GM18507 (cell line): ENCODE results near the gene APBB2.
"Not testable (repeated sequence)": the region's sequence is repeated elsewhere in the genome, so short reads cannot be mapped to it uniquely, and the experiment has no call there.

Source experiments
- DNase-seq: peaks from one replicate; pipeline ENCODE4 v3.0.0; 2011; ENCODE audit warnings: low read depth; ENCODE audit not compliant: insufficient read length; ENCODE audit errors: extremely low spot score
- FAIRE-seq: peaks from 2 replicates; lab custom pipeline; 2011; peaks lifted over from hg19 to GRCh38; lab: Jason Lieb, UNC

Gene APBB2

DNA sequence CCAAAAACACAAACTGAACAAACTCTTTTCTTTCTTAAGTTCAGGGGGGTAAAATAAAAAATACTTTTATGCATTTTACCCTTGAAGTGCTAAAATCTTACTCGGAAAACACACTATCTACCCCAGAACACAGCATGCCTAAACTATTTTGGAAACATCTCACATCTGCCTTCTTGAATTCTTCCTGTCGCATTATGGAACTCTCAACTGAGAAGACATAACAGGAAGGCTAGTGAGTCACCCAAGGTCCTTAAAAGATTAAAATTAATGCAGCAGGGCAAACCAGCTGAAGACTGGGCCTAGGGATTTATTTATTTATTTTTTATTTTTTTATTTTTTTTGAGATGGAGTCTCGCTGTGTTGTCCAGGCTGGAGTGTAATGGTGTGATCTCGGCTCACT, 208.2 kb downstream of the APBB2 start:
- no peak for DNase-seq
- FAIRE-seq, result no peak

DNA sequence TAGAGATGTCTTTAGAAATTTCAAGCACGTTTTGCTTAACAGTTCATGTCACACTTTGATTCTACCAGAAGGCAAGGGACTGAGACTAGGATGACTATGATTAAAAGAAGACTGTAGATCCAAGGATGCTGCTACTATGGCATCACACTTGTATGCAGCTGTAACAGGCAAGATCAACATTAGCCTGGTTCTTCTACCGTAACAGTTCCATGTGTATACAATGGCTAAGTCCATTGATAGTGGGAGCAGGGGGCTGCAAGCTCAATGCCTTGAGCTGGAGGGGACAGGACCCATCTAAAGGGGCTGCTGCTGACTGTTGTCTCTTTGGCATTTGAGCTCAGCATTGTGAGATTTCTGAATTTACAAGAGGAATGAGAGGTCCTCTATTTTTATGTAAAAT, 212.0 kb downstream of the APBB2 start:
- DNase-seq (no peak), FAIRE-seq (no peak)

DNA sequence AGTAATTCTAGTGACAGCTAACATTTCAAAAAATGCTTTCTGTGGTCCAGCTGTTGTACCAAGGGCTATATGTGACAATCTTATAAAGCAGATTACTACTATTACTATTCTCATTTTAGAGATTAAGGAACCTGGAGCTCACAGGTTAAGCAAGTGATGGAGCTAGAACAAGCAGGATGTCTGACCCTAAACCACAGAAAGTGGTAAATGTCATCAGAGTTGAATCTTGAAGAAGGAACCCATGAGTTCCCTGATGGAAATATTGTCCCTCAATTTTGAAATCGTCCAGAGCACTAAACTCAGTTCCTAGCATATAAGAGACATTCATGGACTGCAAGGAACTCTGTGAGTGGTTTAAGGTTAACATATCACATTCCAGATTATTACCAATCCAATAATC, 214.0 kb downstream of the APBB2 start:
- DNase-seq, result no peak
- FAIRE-seq, result no peak

DNA sequence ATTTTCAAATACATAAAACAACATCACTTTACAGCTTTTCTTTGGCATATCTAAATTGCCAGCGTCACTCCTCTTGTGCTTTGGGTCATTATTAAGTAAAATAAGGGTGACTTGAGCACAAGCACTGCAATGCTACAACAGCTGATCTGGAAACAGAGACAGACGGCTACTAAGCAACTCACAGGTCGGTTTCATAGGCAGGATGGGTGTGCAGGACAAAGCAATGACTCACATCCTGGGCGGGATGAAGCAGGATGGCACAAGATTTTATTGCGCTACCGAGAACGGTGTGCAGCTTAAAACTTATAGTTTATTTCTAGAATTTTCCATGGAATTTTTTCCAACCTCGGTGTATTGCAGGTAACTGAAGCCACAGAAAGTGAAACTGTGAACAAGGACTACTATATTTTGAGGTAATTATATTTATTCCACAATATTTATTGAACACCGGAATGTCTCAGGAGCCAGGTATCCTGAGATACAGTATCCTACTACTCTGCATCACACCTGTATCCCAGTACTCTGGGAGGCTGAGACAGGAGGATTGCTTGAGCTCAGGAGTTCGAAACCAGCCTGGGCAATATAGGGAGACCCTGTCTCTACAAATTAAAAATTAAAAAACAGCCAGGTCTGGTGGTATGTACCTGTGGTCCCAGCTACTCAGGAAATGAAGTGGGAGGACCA, 215.5 kb downstream of the APBB2 start:
- FAIRE-seq (no peak), DNase-seq (no peak)

DNA sequence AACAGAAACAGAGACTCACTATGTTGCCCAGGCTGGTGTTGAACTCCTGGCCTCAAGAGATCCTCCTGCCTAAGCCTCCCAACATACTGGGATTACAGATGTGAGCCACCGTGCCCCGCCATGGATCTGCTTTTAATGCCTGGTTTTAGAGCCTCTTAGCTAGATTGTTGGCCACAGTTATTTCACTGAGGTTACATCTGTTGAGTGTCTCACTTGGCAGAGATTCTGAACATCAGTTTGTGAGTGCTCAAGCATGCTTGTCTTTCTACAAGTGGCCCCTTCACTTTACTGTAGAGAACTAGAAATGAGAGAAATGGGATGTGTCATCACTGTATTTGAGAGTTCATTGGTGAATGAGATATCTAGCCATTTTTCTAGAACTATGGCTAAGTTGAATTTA, 218.5 kb downstream of the APBB2 start:
- DNase-seq (no peak), FAIRE-seq (peak; percentile 15)

DNA sequence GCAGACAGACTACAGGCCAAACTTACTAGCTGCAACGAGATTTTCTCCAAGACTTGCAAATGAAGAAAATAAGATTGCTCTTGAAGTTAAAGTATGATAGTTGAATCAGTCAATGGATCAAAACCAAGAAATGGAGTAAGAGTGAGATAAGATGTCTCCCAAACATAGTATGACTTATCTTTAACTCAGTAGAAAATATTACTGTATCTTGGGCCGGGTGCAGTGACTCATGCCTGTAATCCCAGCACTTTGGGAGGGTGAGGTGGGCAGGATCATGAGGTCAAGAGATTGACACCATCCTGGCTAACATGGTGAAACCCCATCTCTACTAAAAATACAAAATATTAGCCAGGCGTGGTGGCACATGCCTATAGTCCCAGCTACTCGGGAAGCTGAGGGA, 220.0 kb downstream of the APBB2 start:
- not testable (repeated sequence) for FAIRE-seq, DNase-seq

DNA sequence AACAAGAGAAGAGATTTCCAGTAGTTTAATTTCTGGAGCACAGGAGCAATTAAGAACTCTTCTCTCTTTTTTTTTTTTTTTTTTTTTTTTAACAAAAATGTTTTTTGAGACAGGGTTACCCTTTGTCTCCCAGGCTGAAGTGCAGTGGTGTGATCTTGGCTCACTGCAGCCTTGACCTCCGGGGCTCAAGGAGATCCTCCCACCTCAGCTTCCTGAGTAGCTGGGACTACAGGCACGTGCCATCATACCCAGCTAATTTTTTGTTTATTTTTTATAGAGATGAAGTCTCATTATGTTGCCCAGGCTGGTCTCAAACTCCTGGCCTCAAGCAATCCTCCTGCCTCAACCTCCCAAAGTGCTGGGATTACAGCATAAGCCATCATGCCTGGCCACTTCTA, 221.0 kb downstream of the APBB2 start:
- FAIRE-seq, result not testable (repeated sequence)

DNA sequence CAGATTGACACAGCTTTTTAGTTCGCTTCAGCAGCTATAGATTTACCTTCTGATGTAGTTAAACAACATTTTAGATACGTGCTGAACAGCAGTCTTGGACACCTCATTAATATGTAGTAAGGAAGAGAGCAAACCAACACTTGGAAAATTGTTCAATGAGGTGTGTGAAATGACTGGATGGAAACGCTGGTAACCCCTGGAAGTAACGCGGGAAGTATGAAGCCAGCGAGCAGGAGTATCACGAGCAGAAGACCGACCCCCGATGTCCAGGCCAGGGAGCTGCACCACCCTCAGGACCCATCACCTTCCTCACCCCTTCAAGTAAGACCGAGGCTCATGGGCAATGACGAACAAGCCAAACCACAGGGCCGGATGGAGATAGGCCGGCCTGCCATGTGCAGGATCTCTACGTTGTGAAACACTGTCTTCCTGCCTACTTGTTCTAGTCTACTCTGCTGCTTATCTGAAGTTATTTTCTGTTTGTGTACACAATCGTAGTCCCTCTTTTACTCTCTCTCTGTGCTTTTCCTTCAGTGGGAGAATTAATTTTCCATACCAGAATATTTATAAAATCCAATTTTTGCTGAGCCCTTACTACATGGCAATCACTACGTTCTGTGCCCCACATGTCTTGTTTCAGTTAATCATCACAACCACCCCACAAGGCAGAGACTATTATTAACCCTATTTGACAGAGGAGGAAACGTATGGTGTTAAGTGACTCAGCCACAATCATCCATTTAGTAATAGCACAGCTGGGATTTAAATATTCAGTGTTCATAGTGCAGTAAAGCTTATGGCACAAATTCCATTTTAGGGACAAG, 221.7 kb downstream of the APBB2 start:
- FAIRE-seq (peak; percentile 92), DNase-seq (no peak)

More for the DNA sequence above, 221.0 kb downstream of the APBB2 start:
- DNase-seq, result not testable (repeated sequence)

DNA sequence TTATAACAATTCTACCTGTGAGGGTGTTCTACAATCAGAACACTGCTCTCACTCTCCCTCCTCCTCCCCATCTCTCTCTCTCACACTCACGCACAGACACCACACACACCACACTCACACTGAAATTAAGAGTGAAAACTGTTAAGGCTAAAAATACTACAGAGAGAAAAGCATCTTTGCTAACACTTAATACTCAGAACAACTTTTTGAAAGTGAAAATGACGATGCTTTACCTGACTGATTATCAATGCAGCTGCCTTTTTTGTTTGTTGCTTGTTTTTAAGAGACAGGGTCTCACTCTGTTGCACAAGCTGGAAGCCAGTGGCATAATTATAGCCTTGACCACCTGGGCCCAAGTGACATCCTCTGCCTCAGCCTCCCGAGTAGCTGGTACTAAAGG, 222.4 kb downstream of the APBB2 start:
- FAIRE-seq (no peak), DNase-seq (no peak)

DNA sequence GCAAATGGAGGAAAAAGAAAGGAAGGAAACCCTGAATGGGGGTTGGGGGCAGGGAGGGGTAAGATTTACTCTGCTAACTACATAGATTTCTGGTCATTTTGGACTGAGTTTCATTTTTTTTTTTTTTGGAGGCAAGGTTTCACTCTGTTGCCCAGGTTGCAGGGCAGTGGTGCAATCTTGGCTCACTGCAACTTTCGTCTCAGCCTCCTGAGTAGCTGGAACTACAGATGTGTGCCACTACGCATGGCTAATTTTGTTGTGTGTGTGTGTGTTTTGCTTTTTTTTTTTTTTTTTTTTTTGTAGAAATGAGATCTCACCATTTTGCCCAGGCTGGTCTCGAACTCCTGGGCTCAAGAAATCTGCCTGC, 223.5 kb downstream of the APBB2 start:
- FAIRE-seq, result no peak
- DNase-seq, result no peak

DNA sequence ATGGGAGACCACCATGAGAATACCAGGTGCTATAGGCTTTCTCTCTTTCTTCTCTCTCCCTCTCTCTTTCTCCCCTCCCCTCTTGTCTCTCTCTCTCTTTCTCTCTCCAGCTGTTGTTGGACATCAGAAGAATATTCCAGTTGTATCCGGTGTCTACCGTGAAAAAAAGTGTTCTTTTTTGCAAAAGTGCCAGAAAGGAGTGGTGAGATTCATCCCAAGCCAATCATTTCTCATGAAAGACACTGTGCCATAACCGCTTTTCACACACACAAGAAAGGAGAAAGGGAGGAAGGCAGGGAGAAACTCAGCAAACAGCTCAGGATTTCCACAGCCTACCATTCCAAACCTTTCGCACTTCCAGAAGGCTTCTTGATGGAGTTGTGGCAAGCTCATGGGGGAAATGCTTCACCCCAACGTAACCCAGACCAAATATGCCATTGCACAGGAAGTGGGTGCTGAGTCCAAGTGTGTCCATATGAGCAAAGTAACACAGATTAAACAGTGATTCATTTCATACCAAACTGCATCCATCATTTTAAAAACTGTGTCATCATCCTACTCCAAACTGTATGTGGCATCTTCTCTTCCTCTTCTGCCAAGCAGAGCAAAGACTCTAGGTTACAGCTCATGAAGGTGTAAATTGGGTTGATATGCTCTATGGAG, 224.0 kb downstream of the APBB2 start:
- FAIRE-seq (peak; percentile 73), DNase-seq (no peak)

DNA sequence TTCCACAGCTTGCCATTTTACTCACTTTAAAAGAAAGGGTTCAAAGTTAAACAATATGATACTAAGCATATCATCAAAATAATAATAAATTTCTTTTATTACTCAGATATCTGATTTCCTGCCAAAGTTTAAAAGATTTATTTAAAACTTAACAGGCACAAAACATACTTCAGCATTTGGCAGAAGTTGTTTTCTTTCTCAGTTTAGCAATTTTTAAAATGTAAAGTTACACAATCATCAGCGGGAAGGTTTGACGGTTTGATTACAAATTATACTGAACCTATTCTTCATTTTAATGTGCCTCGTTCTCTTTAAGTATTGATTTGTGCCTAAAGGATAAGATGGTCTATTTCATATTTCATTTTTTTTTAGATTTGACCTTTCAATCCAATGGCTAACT, 227.2 kb downstream of the APBB2 start:
- DNase-seq, result no peak
- no peak for FAIRE-seq

DNA sequence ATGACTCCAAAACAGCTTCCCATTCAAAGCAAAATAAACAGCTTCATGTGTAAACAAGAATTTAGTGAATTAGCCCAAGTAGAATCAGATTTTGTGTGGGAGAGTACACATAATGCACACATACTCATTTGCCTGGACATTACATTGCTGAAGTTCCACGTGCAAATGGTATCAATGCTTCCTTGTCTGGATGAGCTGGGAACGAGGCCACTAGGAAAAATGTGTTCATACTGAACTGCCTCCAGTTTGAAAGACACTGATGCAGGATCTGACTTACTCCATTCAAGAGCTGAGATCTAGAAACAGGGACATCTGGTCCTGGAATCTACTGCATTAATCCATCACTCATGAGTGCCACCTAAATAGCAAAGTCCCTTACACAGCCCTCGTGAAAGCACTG, 228.0 kb downstream of the APBB2 start:
- DNase-seq (no peak), FAIRE-seq (no peak)

DNA sequence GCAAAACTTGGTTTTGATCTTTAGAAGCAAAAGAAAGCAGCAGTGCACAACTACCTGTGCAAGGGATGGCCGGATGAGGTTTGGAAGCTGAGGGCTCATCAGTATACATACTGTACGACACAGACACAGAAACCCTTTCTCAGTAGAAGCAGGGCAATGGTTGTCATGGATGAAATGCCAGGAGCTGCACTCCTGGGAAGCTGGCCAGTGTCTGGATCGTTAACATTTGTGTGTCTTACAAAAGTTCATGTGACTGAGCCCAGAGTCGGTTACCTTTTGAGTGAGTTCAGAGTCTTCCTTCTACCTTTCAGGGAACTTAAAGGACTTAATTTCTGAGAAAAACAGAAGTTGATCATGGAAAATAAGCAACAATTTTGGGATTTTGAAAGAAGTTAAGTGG, 230.3 kb downstream of the APBB2 start:
- FAIRE-seq (no peak), DNase-seq (no peak)

DNA sequence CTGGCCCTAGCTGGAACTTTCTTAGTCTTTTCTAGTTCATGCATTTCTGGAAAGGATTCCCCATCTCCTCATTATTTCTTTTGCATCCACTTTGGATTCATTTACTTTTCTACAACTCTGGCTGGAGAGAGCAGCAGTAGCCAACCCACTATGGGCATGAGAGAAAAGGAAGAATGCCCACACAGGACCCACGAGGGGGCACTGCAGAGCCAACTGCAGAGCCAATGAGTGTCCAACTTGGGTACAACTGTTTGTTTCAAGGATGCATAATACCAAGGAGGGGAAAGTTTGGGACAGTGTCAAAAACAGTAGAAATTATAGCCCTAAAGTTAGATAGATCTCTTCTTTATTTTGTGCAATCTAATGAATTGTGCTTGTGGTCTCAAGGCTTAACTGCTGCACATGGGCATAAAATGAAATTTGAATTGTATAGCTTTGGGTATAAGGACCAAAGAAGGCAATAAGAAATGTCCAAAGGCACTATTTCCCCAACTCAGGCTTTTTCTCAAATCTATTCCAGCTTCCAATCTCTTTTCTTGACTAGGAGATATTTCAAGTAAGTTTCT, 233.9 kb downstream of the APBB2 start:
- no peak for DNase-seq
- peak; percentile 84 for FAIRE-seq

DNA sequence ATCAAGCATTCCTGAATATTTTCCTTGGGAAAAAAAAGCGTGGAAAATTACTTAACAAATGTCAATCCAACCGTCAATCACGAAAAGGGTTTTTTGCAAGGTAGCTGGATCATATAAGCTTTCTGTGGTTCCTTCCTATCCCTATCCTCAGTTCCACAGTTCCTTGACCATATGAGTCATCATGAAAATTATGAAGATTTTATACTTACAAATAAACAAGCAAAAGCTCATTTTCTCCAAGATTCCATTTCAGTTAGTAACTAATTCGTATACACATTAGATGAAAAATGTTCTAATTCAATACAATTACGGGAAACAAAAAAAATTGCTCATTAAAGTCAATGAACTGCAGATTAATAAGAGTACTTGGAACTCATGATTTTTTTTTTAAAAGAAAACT, 235.8 kb downstream of the APBB2 start:
- DNase-seq, result no peak
- no peak for FAIRE-seq

DNA sequence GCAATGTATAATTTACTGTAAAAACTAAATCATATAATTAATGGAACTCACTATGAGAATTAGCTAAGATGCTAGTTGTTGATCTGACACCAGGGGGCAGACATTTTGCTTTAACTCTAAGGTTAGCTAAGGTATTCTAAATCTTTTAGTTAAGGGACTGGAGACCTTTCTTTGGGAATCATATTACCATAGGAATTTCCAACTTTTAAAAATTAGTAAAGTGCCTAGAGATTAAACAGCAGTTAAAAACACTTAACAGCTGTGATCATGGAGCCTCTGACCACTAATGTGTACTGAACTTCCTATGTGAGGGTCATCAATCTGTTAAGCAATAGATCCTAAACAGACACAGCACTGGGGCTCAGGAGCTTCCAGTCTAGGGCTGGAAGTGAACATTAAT, 238.0 kb downstream of the APBB2 start:
- FAIRE-seq (peak; percentile 76), DNase-seq (no peak)

DNA sequence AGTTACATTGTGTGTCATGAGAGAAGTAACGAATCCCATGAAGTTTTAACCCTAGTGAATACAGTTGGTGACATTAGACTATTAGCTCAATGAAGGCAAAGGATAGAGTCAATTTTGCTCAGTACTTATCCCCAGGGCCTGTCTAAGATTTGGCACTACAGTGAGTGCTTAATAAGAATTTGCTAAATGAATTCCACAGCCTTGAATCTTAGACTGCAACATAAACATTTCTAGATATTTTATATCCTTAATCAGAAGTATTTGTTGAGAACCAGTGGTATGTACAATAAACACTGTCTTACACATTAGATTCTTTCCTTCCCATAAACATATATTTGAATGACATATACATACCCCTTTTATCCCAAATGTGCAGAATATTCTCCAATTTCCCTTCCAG, 241.6 kb downstream of the APBB2 start:
- FAIRE-seq (no peak), DNase-seq (no peak)

DNA sequence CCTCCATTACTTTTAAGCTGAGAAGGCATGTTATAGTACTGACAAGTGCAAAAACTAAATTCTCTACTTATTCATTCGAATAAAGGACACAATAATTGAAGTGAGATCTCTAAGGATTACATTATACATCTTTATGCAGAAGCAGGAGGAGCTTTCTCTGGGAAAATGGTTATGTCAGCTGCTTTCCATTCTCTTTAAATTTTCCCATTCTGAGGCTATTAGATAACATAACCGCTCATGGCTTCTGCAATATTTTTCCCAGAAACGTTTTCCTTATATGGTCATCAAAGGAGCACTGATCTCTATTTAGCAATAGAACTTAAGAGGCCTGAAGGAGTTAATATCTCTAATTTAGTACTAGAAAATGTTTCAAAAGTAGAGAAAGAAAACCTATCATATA, 243.0 kb downstream of the APBB2 start:
- FAIRE-seq, result no peak
- DNase-seq, result no peak

DNA sequence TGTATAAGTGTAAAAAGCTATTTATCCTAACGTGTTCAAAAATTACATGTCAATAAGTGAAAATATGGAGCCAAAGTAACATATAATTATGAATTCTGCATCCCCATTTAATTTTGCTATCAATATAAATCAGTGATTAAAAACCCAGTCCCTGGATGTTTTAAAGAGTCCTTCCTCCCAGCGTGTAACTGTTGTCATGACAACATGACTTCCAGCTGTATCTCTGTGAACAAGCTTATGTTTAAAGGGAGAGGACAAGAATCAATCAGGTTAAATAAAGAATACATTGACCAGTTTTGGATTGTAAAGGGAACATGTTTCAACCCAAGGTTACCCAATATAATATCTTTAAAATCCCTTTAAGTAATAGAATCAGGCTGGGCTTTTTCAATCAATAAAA, 244.8 kb downstream of the APBB2 start:
- DNase-seq, result no peak
- FAIRE-seq, result no peak
